OCI-LY1 (cell line): ENCODE measurements around the gene RAB3IP.
"Not testable (repeated sequence)": the region's sequence is repeated elsewhere in the genome, so short reads cannot be mapped to it uniquely, and the experiment has no call there.

Source experiments
- H2AFZ ChIP-seq: fragments of 200-600 bp; sonication (generic), shearing (Covaris generic); 2 replicates; pipeline ENCODE4 v1.6.0; 2014; ENCODE audit warnings: antibody characterized with exemption, mild to moderate bottlenecking, low read length
- H3F3A ChIP-seq: fragments of 200-600 bp; sonication (generic), shearing (Covaris generic); 2 replicates; pipeline ENCODE4 v1.6.0; 2014; ENCODE audit warnings: mild to moderate bottlenecking, antibody characterized with exemption, low read length, moderate library complexity; ENCODE audit not compliant: insufficient read depth
- H3K27ac ChIP-seq: fragments of 200-600 bp; sonication (generic); 2 replicates; pipeline ENCODE4 v1.5.1; 2014; ENCODE audit warnings: low read length, mixed run types, mild to moderate bottlenecking, low read depth; ENCODE audit not compliant: poor library complexity, severe bottlenecking
- H3K27me3 ChIP-seq: fragments of 200-600 bp; sonication (generic); 2 replicates; pipeline ENCODE4 v1.6.0; 2014; ENCODE audit warnings: antibody characterized with exemption, mild to moderate bottlenecking, low read length, moderate library complexity; ENCODE audit not compliant: insufficient read depth
- H3K36me3 ChIP-seq: fragments of 200-600 bp; sonication (generic); 2 replicates; pipeline ENCODE4 v1.6.1; 2014; ENCODE audit warnings: mild to moderate bottlenecking, antibody characterized with exemption, low read length, moderate library complexity, mixed read lengths; ENCODE audit not compliant: insufficient read depth
- H3K4me1 ChIP-seq: fragments of 200-600 bp; sonication (generic); 2 replicates; pipeline ENCODE4 v1.5.1; 2014; ENCODE audit warnings: mild to moderate bottlenecking, low read length, moderate library complexity; ENCODE audit not compliant: insufficient read depth, severe bottlenecking
- H3K4me2 ChIP-seq: fragments of 200-600 bp; sonication (generic), shearing (Covaris generic); 2 replicates; pipeline ENCODE4 v1.6.1; 2014; ENCODE audit warnings: low read length
- H3K4me3 ChIP-seq: fragments of 200-600 bp; sonication (generic); 2 replicates; pipeline ENCODE4 v1.5.1; 2014; ENCODE audit warnings: low read length, low read depth, mild to moderate bottlenecking, mixed read lengths; ENCODE audit not compliant: poor library complexity, severe bottlenecking
- H3K79me2 ChIP-seq: fragments of 200-600 bp; shearing (Covaris generic); 2 replicates; pipeline ENCODE4 v1.6.1; 2016; ENCODE audit warnings: mixed run types, low read length, mixed read lengths; ENCODE audit not compliant: insufficient read depth
- H3K9ac ChIP-seq: fragments of 200-600 bp; sonication (generic), shearing (Covaris generic); 2 replicates; pipeline ENCODE4 v1.6.1; 2014; ENCODE audit warnings: mild to moderate bottlenecking, low read length, mixed read lengths
- H3K9me2 ChIP-seq: fragments of 200-600 bp; sonication (generic), shearing (Covaris generic); 2 replicates; pipeline ENCODE4 v1.6.1; 2014; ENCODE audit warnings: low read depth, mild to moderate bottlenecking, low read length, mixed read lengths
- H3K9me3 ChIP-seq: fragments of 200-600 bp; shearing (Covaris generic); 2 replicates; pipeline ENCODE4 v1.6.1; 2014; ENCODE audit warnings: low read length, mixed read lengths
- H4K20me1 ChIP-seq: fragments of 200-600 bp; sonication (generic), shearing (Covaris generic); 2 replicates; pipeline ENCODE4 v1.6.0; 2016; ENCODE audit warnings: mild to moderate bottlenecking, low read length; ENCODE audit not compliant: insufficient read depth
- CTCF ChIP-seq: fragments of 200-600 bp; sonication (generic), shearing (Covaris generic); IDR thresholded peaks from 2 replicates; pipeline ENCODE4 v1.5.1; 2017; ENCODE audit warnings: mild to moderate bottlenecking, antibody characterized with exemption, low read length, moderate library complexity, mixed read lengths
- EZH2 ChIP-seq: fragments of 200-600 bp; sonication (generic), shearing (Covaris generic); IDR thresholded peaks from 2 replicates; pipeline ENCODE4 v1.8.0; 2017; ENCODE audit warnings: borderline replicate concordance, mixed run types, mild to moderate bottlenecking, antibody characterized with exemption, low read length, moderate library complexity, mixed read lengths

RAB3IP gene

GRCh38 chr12:69792533-69792932, 53.9 kb downstream of the RAB3IP start:
- peaks cover 27% of the 10 kb centered on the region for H3K36me3 ChIP-seq
- no peak overlapping the region for H3K27ac ChIP-seq
- H3K9me2 ChIP-seq = no peaks in the 10 kb centered on the region
- no peaks in the 10 kb centered on the region for H3F3A ChIP-seq
- TF ChIP-seq CTCF (no peak), EZH2 (no peak)
- H3K9me3 ChIP-seq = peaks cover 8% of the 10 kb centered on the region
- H2AFZ ChIP-seq = no peak overlapping the region
- H4K20me1 ChIP-seq = no peaks in the 10 kb centered on the region
- no peak overlapping the region for H3K4me3 ChIP-seq
- no peaks in the 10 kb centered on the region for H3K79me2 ChIP-seq
- H3K27me3 ChIP-seq = no peaks in the 10 kb centered on the region
- no peak overlapping the region for H3K9ac ChIP-seq
- H3K4me2 ChIP-seq = no peak overlapping the region
- no peaks in the 10 kb centered on the region for H3K4me1 ChIP-seq

- not testable (repeated sequence) for H2AFZ ChIP-seq, H3K9ac ChIP-seq, H4K20me1 ChIP-seq, H3K4me3 ChIP-seq, H3K9me2 ChIP-seq, H3K27ac ChIP-seq, H3K4me1 ChIP-seq, H3K27me3 ChIP-seq, H3K4me2 ChIP-seq, H3K79me2 ChIP-seq, H3K9me3 ChIP-seq, H3F3A ChIP-seq
- H3K36me3 ChIP-seq = peaks cover 15% of the 10 kb centered on the region
Observed at GRCh38 chr12:69807101-69807897, 68.6 kb downstream of the RAB3IP start.

- no peak for TF ChIP-seq EZH2
- no peak for TF ChIP-seq CTCF
- Histone ChIP-seq H3K27ac (no peak overlapping the region), H3K4me1 (no peaks in the 10 kb centered on the region), H3K27me3 (no peaks in the 10 kb centered on the region), H3K36me3 (peaks cover 25% of the 10 kb centered on the region), H3K9me3 (peaks cover 6% of the 10 kb centered on the region; the same call in 1 of the 2 replicates), H3F3A (no peaks in the 10 kb centered on the region), H3K9me2 (no peaks in the 10 kb centered on the region), H2AFZ (no peak overlapping the region), H3K9ac (no peak overlapping the region), H4K20me1 (no peaks in the 10 kb centered on the region), H3K4me3 (no peak overlapping the region), H3K79me2 (no peaks in the 10 kb centered on the region), H3K4me2 (no peak overlapping the region)
Observed at GRCh38 chr12:69810870-69811498, 72.3 kb downstream of the RAB3IP start.
